PC-9 (cell line): ENCODE data around the gene LRMDA. TPM values are rescaled to one million over a fixed set of nuclear protein-coding genes. Genes with fewer than 3 reads are reported as not detected.

Experiments
- BruUV-seq: library from RNA; stranded (reverse); fragments of 400-500 nt; replicated peaks from 2 replicates; lab custom pipeline; 2021; lab: Mats Ljungman, UMichigan
- CTCF ChIA-PET: fragments of 300-600 bp; sonication (Branson Sonifier 250); formaldehyde crosslinking; loops from one replicate; lab custom pipeline; 2022; ENCODE audit warnings: antibody characterized with exemption; lab: Charles Lee
- POLR2A ChIA-PET: fragments of 300-600 bp; sonication (Branson Sonifier 250); formaldehyde crosslinking; loops from one replicate; lab custom pipeline; 2022; ENCODE audit warnings: antibody characterized with exemption; ENCODE audit not compliant: unreplicated experiment; lab: Charles Lee
- DNase-seq, 2 experiments: peaks; one replicate each; pipeline versions ENCODE4 v3.0.0 to v3.0.0-alpha.2; 2015 to 2022; ENCODE audit warnings: mixed read lengths in 1 of 2
- H2AFZ ChIP-seq: fragments of 200-600 bp; sonication (generic); 2 replicates; pipeline ENCODE4 v1.8.1; 2017; ENCODE audit warnings: antibody characterized with exemption
- H3F3A ChIP-seq: fragments of 200-600 bp; sonication (generic); 2 replicates; pipeline ENCODE4 v1.8.1; 2017; ENCODE audit warnings: antibody characterized with exemption, mild to moderate bottlenecking, low read depth; ENCODE audit not compliant: insufficient read depth
- H3K27ac ChIP-seq: fragments of 200-600 bp; sonication (generic); 2 replicates; pipeline ENCODE4 v1.6.1; 2016; ENCODE audit warnings: mixed run types
- H3K27me3 ChIP-seq: fragments of 200-600 bp; sonication (generic); 2 replicates; pipeline ENCODE4 v1.6.1; 2016; ENCODE audit warnings: low read depth, mixed run types; ENCODE audit not compliant: insufficient read depth
- H3K36me3 ChIP-seq: fragments of 200-600 bp; sonication (generic); 2 replicates; pipeline ENCODE4 v1.6.1; 2016; ENCODE audit warnings: low read depth, mixed run types
- H3K4me1 ChIP-seq: fragments of 200-600 bp; sonication (generic); replicated peaks from 2 replicates; pipeline ENCODE4 v1.6.1; 2016; ENCODE audit warnings: mixed run types; ENCODE audit not compliant: insufficient read depth
- H3K4me2 ChIP-seq: fragments of 200-600 bp; sonication (generic); 2 replicates; pipeline ENCODE4 v1.6.1; 2017; ENCODE audit warnings: mixed run types
- H3K4me3 ChIP-seq: fragments of 200-600 bp; sonication (generic); 2 replicates; pipeline ENCODE4 v1.6.1; 2016; ENCODE audit warnings: mixed run types
- H3K79me2 ChIP-seq: fragments of 200-600 bp; sonication (generic); 2 replicates; pipeline ENCODE4 v1.6.1; 2017; ENCODE audit warnings: low read depth, mixed run types
- H3K9me2 ChIP-seq: fragments of 200-600 bp; sonication (generic); 2 replicates; pipeline ENCODE4 v1.8.1; 2017; ENCODE audit warnings: mild to moderate bottlenecking; ENCODE audit not compliant: insufficient read depth
- H3K9me3 ChIP-seq: fragments of 200-600 bp; sonication (generic); 2 replicates; pipeline ENCODE4 v1.8.1; 2016; ENCODE audit warnings: low read depth; ENCODE audit not compliant: insufficient read depth
- H4K20me1 ChIP-seq: fragments of 200-600 bp; sonication (generic); 2 replicates; pipeline ENCODE4 v1.8.1; 2017; ENCODE audit not compliant: insufficient read depth
- EZH2 ChIP-seq: fragments of 200-600 bp; sonication (generic); IDR thresholded peaks from 2 replicates; pipeline ENCODE4 v1.8.0; 2017; ENCODE audit warnings: antibody characterized with exemption, low read depth
- intact Hi-C: fragments of 100-400 bp; cut with micrococcal nuclease; formaldehyde crosslinking; loops from one replicate; pipeline ENCODE4 v1.10.0; 2022; ENCODE audit not compliant: unreplicated experiment
- total RNA-seq: library from RNA; stranded (reverse); gene quantifications from 2 replicates; pipeline ENCODE4 v1.2.3, GENCODE V29; 2021
- TF ChIP-seq, protein P1 (sequence below): fragments of 200-600 bp; sonication (generic); conservative IDR thresholded peaks from 2 replicates; pipeline ENCODE4 v1.6.1; 2017; ENCODE audit warnings: mixed run types, antibody characterized with exemption, mild to moderate bottlenecking, moderate library complexity

Gene LRMDA
- total RNA-seq, 1 experiment from 2014 or later: not detected

DNA sequence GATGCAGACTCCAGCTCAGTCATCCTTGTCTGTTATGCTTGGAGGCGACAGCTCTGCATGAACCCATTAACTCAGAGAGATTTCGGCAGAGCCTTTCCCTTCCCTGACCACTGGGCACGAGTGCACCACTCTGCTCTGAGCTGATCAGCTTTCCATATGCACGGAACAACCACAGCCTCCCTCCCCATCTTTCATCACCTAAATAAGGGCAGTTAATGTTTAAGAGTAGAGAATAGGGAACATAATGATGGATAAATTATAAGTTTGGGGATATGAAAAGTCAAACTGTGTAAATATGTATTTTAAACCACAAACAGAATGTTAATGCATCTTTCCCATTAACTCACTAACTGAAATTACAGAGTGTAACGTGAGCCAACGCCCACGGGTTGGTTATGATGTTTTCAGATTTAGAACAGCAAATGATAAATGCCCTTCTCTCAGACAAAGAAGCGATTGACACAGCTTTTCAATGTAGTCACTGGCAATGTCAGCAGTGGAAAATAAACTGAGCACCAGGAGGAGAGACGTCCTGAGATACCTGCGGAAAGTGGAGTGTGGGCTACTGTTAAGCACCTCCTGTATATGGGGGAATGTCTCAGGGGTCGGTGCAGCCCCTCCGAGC is 658.2 kb downstream of the LRMDA start:
- H3K9me2 ChIP-seq: no peaks in the 10 kb centered on the region
- intact Hi-C loops: no loop called here
- H3K27ac ChIP-seq: no peak overlapping the region
- no peaks in the 10 kb centered on the region for H3K36me3 ChIP-seq
- ChIA-PET CTCF (no interaction called here), POLR2A (no interaction called here)
- H4K20me1 ChIP-seq: no peaks in the 10 kb centered on the region
- no peaks in the 10 kb centered on the region for H3K27me3 ChIP-seq
- no peaks in the 10 kb centered on the region for H3K4me1 ChIP-seq
- BruUV-seq: no TSS peak
- no peak overlapping the region for H2AFZ ChIP-seq
- no peaks in the 10 kb centered on the region for H3K79me2 ChIP-seq
- no peaks in the 10 kb centered on the region for H3F3A ChIP-seq
- H3K4me3 ChIP-seq: no peak overlapping the region
- H3K9me3 ChIP-seq: no peaks in the 10 kb centered on the region
- DNase-seq: no peak
- no peak overlapping the region for H3K4me2 ChIP-seq
- TF ChIP-seq EZH2: no peak
- TF ChIP-seq, protein P1, sequence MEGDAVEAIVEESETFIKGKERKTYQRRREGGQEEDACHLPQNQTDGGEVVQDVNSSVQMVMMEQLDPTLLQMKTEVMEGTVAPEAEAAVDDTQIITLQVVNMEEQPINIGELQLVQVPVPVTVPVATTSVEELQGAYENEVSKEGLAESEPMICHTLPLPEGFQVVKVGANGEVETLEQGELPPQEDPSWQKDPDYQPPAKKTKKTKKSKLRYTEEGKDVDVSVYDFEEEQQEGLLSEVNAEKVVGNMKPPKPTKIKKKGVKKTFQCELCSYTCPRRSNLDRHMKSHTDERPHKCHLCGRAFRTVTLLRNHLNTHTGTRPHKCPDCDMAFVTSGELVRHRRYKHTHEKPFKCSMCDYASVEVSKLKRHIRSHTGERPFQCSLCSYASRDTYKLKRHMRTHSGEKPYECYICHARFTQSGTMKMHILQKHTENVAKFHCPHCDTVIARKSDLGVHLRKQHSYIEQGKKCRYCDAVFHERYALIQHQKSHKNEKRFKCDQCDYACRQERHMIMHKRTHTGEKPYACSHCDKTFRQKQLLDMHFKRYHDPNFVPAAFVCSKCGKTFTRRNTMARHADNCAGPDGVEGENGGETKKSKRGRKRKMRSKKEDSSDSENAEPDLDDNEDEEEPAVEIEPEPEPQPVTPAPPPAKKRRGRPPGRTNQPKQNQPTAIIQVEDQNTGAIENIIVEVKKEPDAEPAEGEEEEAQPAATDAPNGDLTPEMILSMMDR: no peak

DNA sequence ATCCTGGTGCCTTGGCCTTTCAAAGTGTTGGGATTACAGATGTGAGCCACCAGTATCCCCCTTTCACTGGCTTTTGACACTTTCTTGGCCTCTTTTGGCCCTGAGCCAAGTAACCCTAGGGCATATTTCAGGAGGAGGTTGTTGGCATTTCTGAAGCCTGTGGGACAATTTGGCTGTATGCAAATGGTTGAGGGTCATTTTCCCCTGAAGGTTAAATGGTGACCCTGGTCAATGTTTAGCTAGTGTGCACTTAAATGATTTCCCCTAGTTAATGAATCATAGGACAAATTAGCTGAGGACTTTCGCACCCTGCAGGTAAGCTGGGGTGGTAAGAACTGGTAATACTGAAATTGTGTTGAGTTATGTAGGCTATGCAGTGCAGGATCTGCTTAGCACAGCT is 660.5 kb downstream of the LRMDA start:
- no peaks in the 10 kb centered on the region for H3F3A ChIP-seq
- no peaks in the 10 kb centered on the region for H3K27me3 ChIP-seq
- DNase-seq: no peak
- H3K36me3 ChIP-seq: no peaks in the 10 kb centered on the region
- H3K4me3 ChIP-seq: no peak overlapping the region
- H3K9me2 ChIP-seq: no peaks in the 10 kb centered on the region
- H3K27ac ChIP-seq: no peak overlapping the region
- no peak overlapping the region for H3K4me2 ChIP-seq
- BruUV-seq: no TSS peak
- no peak overlapping the region for H2AFZ ChIP-seq
- intact Hi-C loops: no loop called here
- ChIA-PET CTCF (no interaction called here), POLR2A (no interaction called here)
- no peaks in the 10 kb centered on the region for H3K4me1 ChIP-seq
- no peaks in the 10 kb centered on the region for H4K20me1 ChIP-seq
- no peaks in the 10 kb centered on the region for H3K79me2 ChIP-seq
- no peak for TF ChIP-seq EZH2
- TF ChIP-seq, protein P1: no peak
- no peaks in the 10 kb centered on the region for H3K9me3 ChIP-seq

DNA sequence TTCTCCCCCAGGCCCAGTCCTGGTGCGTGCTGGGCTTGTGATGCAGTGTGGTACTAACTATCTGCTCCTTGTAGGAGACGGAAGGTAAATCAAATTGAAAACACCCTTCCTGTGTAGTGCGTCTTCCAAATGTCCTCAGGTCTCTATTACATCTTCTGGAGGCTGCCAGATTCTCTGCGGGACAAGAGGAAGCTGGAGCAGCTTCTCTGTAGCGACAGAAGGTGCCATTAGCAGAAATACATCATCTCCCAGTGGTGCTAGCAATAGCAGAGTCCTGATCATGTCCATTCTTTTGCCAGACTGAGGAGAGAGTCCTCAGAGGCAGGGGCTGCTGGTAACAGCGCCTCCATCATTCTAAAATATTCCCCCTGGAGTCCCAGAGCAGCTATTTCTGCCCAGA is 675.2 kb downstream of the LRMDA start:
- H3K4me1 ChIP-seq: 0 out of 2 replicates have a peak, but pooled peaks cover 3% of the 10 kb centered on the region
- no peaks in the 10 kb centered on the region for H4K20me1 ChIP-seq
- H2AFZ ChIP-seq: no peak overlapping the region
- H3K9me2 ChIP-seq: no peaks in the 10 kb centered on the region
- H3K79me2 ChIP-seq: no peaks in the 10 kb centered on the region
- ChIA-PET CTCF (no interaction called here), POLR2A (no interaction called here)
- BruUV-seq: no TSS peak
- H3K9me3 ChIP-seq: no peaks in the 10 kb centered on the region
- no peak for DNase-seq
- no peaks in the 10 kb centered on the region for H3K27me3 ChIP-seq
- TF ChIP-seq, protein P1: no peak
- TF ChIP-seq EZH2: no peak
- H3F3A ChIP-seq: peaks cover 3% of the 10 kb centered on the region; the same call in 1 of the 2 replicates
- intact Hi-C loops: no loop called here
- no peaks in the 10 kb centered on the region for H3K36me3 ChIP-seq
- H3K4me3 ChIP-seq: no peak overlapping the region
- H3K27ac ChIP-seq: no peak overlapping the region
- no peak overlapping the region for H3K4me2 ChIP-seq
